Activated T-helper 17 cell treated with anti-CD3 and anti-CD28 coated beads, Interleukin-2, amount 50 U/mL, for 72 hours (primary cell): ENCODE measurements around the gene TTYH2. TPM values are rescaled to one million over a fixed set of nuclear protein-coding genes. Genes with fewer than 3 reads are reported as not detected.

Source experiments
- ATAC-seq: fragments of 150-1000 bp; cut with Tn5 transposase; replicated peaks from 2 replicates; pipeline ENCODE4 v1.10.0; 2021; ENCODE audit warnings: mild to moderate bottlenecking, moderate library complexity
- H3K27ac Mint-ChIP-seq: one replicate; pipeline ENCODE4 v1.8.0; 2022; ENCODE audit warnings: mixed read lengths
- H3K27me3 Mint-ChIP-seq: one replicate; pipeline ENCODE4 v1.8.0; 2022; ENCODE audit warnings: mixed read lengths
- H3K36me3 Mint-ChIP-seq: one replicate; pipeline ENCODE4 v1.8.0; 2022; ENCODE audit warnings: low read depth, mild to moderate bottlenecking, mixed read lengths
- H3K4me1 Mint-ChIP-seq: one replicate; pipeline ENCODE4 v1.8.0; 2022; ENCODE audit warnings: mixed read lengths
- H3K4me3 Mint-ChIP-seq: one replicate; pipeline ENCODE4 v1.8.0; 2022; ENCODE audit warnings: mild to moderate bottlenecking, mixed read lengths
- H3K9me3 Mint-ChIP-seq: one replicate; pipeline ENCODE4 v1.8.0; 2022; ENCODE audit warnings: mixed read lengths
- total RNA-seq, 2 donors: library from RNA; stranded (reverse); gene quantifications; one replicate each; pipeline ENCODE4 v1.2.3, GENCODE V29; 2022

The TTYH2 gene
- total RNA-seq, 2 donors from 2014 or later: 2.6 to 13.9 TPM

- no peak for ATAC-seq
- Mint-ChIP-seq H3K4me3 (no peak overlapping the region), H3K27ac (no peak overlapping the region), H3K4me1 (peaks cover 4% of the 10 kb centered on the region), H3K9me3 (no peaks in the 10 kb centered on the region), H3K27me3 (no peaks in the 10 kb centered on the region), H3K36me3 (peaks cover 56% of the 10 kb centered on the region)
These were observed 17.5 kb downstream of the TTYH2 start for GRCh38 chr17:74230896-74231295.

GRCh38 chr17:74231928-74232907 lies 18.8 kb downstream of the TTYH2 start:
- no peak overlapping the region for H3K27ac Mint-ChIP-seq
- H3K9me3 Mint-ChIP-seq: no peaks in the 10 kb centered on the region
- H3K4me1 Mint-ChIP-seq: peaks cover 4% of the 10 kb centered on the region
- peaks cover 43% of the 10 kb centered on the region for H3K36me3 Mint-ChIP-seq
- no peaks in the 10 kb centered on the region for H3K27me3 Mint-ChIP-seq
- no peak overlapping the region for H3K4me3 Mint-ChIP-seq
- ATAC-seq: no peak

DNA sequence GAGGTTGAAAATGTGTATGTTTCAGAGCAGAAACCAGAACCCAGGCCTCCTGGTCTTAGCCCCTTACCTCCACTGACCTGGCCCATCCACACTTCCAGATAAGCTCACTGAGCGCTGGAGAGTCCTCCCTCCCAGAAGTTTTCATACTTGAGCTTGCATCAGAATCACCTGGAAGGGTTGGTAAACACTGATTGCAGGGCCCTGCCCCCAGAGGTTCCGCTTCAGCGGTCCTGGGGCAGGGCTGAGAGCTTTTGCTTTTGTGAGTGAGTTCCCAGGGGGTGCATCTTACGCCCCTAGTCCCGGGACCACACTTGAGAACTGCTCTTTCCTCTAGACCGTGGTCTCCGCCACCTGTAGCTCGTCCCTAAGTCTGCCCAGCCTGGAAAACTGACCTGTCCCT lies 20.6 kb downstream of the TTYH2 start:
- Mint-ChIP-seq H3K4me1 (peaks cover 4% of the 10 kb centered on the region), H3K27me3 (no peaks in the 10 kb centered on the region), H3K9me3 (no peaks in the 10 kb centered on the region), H3K27ac (no peak overlapping the region), H3K4me3 (no peak overlapping the region), H3K36me3 (peaks cover 29% of the 10 kb centered on the region)
- no peak for ATAC-seq

GRCh38 chr17:74234486-74234885 lies 21.1 kb downstream of the TTYH2 start:
- no peaks in the 10 kb centered on the region for H3K27me3 Mint-ChIP-seq
- no peaks in the 10 kb centered on the region for H3K9me3 Mint-ChIP-seq
- peaks cover 24% of the 10 kb centered on the region for H3K36me3 Mint-ChIP-seq
- H3K4me3 Mint-ChIP-seq: peak overlapping the region; percentile 50
- H3K4me1 Mint-ChIP-seq: peaks cover 4% of the 10 kb centered on the region
- ATAC-seq: no peak
- no peak overlapping the region for H3K27ac Mint-ChIP-seq

DNA sequence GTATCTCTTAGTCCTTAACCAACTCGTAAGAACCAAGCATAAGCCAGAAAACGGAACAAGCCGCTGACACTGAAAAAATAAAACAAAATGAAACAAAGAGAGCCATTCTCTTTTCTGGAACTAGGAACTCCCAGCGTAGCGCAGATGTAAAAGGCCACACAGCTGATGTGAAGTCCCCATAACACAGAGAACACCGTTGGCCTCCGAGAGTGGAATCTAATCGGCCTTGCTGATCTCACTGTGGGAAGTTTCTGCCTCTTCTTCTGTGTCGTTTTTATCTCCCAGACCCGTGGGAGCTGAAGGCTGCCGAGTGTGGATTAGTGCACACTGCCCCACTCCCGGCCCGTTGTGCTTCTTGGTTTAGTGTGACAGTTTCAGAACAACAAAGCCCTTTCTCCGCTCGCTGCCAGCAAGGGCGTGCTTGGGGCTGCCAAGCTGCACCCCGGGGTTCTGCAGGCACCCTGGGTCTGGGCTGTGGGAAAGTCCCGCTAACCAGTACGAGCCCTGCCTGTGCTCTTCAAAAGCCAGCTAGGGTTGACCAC lies 21.7 kb downstream of the TTYH2 start:
- peak; percentile 40 for ATAC-seq
- Mint-ChIP-seq H3K27me3 (no peaks in the 10 kb centered on the region), H3K4me3 (peak overlapping the region; percentile 50), H3K27ac (no peak overlapping the region), H3K4me1 (peaks cover 4% of the 10 kb centered on the region), H3K9me3 (no peaks in the 10 kb centered on the region), H3K36me3 (peaks cover 21% of the 10 kb centered on the region)

GRCh38 chr17:74235911-74236371 lies 22.6 kb downstream of the TTYH2 start:
- no peak overlapping the region for H3K4me3 Mint-ChIP-seq
- H3K27ac Mint-ChIP-seq: no peak overlapping the region
- no peaks in the 10 kb centered on the region for H3K9me3 Mint-ChIP-seq
- peaks cover 14% of the 10 kb centered on the region for H3K36me3 Mint-ChIP-seq
- H3K4me1 Mint-ChIP-seq: peaks cover 4% of the 10 kb centered on the region
- no peak for ATAC-seq
- H3K27me3 Mint-ChIP-seq: no peaks in the 10 kb centered on the region

DNA sequence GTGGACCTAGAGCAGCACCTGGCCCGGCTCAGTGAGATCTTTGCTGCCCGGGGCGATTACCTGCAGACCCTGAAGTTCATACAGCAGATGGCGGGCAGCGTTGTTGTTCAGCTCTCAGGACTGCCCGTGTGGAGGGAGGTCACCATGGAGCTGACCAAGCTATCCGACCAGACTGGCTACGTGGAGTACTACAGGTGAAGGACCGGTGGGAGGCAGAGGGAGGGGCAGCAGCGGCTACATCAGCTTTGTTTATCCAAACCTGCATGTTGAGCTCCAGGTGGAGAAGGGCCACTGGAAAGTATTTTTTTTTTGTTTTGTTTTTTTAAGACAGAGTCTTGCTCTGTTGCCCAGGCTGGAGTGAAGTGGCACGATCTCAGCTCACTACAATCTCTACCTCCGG lies 23.9 kb downstream of the TTYH2 start:
- H3K27ac Mint-ChIP-seq: no peak overlapping the region
- no peak overlapping the region for H3K4me3 Mint-ChIP-seq
- no peaks in the 10 kb centered on the region for H3K9me3 Mint-ChIP-seq
- H3K27me3 Mint-ChIP-seq: no peaks in the 10 kb centered on the region
- H3K4me1 Mint-ChIP-seq: peaks cover 4% of the 10 kb centered on the region
- ATAC-seq: no peak
- peaks cover under 1% of the 10 kb centered on the region for H3K36me3 Mint-ChIP-seq

- no peaks in the 10 kb centered on the region for H3K27me3 Mint-ChIP-seq
- H3K9me3 Mint-ChIP-seq: no peaks in the 10 kb centered on the region
- H3K4me1 Mint-ChIP-seq: no peaks in the 10 kb centered on the region
- no peak overlapping the region for H3K27ac Mint-ChIP-seq
- H3K4me3 Mint-ChIP-seq: no peak overlapping the region
- no peak for ATAC-seq
- no peaks in the 10 kb centered on the region for H3K36me3 Mint-ChIP-seq
These were observed 25.8 kb downstream of the TTYH2 start for GRCh38 chr17:74239172-74239571.

DNA sequence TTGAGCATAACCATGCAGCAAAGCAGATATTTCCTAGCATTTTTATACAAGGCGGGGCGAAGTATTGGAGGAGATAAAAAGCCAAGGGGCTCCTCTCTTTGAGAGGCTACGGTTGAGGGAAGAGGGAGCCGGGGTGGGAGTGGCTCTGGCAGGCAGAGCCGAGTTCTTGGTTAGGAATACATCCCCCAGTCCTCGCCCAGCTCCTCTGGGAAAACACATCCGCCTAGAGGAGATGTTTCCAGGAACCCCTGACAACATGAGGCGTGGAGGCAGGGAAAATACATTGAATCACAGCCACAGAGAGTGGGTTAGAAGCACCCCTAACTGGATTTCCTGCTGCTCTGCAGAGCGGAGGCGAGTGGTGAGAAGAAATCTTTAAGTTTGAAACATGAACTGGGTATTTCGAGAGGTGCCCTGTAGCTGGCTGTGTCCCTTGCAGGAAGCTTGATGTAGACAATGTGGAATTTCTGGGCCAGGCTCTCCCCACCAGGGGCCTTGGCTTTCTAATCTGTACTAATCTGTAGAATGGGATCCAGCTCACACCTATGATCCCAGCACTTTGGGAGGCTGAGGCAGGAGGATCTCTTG lies 27.3 kb downstream of the TTYH2 start:
- H3K36me3 Mint-ChIP-seq: no peaks in the 10 kb centered on the region
- no peak for ATAC-seq
- H3K4me1 Mint-ChIP-seq: no peaks in the 10 kb centered on the region
- H3K27me3 Mint-ChIP-seq: no peaks in the 10 kb centered on the region
- no peak overlapping the region for H3K27ac Mint-ChIP-seq
- H3K4me3 Mint-ChIP-seq: no peak overlapping the region
- no peaks in the 10 kb centered on the region for H3K9me3 Mint-ChIP-seq

DNA sequence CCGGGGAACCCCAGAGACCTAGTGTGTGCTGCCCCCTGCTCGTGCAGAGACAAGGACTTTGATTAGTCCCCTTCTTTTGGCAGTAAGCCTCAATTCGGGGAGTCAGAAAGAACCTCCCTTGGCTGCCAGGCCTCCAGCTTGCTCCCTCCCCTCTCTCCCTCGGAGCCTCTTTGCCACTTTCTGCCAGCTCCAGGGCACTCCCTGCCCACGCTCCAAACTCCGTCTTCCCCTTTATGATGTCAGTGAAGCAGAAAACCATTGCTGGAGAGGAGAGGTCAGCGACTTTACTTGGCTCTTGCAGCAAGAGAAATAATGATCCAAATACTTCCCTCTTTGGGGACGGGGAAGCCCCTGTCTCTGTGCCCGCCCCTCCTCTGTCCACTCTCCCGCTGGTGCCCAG lies 28.1 kb downstream of the TTYH2 start:
- Mint-ChIP-seq H3K4me1 (no peaks in the 10 kb centered on the region), H3K27me3 (no peaks in the 10 kb centered on the region), H3K9me3 (no peaks in the 10 kb centered on the region), H3K36me3 (no peaks in the 10 kb centered on the region), H3K4me3 (no peak overlapping the region), H3K27ac (no peak overlapping the region)
- ATAC-seq: no peak

- H3K4me3 Mint-ChIP-seq: no peak overlapping the region
- no peaks in the 10 kb centered on the region for H3K36me3 Mint-ChIP-seq
- H3K9me3 Mint-ChIP-seq: no peaks in the 10 kb centered on the region
- no peaks in the 10 kb centered on the region for H3K4me1 Mint-ChIP-seq
- no peak for ATAC-seq
- H3K27ac Mint-ChIP-seq: no peak overlapping the region
- H3K27me3 Mint-ChIP-seq: no peaks in the 10 kb centered on the region
These were observed 28.5 kb downstream of the TTYH2 start for GRCh38 chr17:74241847-74242246.

DNA sequence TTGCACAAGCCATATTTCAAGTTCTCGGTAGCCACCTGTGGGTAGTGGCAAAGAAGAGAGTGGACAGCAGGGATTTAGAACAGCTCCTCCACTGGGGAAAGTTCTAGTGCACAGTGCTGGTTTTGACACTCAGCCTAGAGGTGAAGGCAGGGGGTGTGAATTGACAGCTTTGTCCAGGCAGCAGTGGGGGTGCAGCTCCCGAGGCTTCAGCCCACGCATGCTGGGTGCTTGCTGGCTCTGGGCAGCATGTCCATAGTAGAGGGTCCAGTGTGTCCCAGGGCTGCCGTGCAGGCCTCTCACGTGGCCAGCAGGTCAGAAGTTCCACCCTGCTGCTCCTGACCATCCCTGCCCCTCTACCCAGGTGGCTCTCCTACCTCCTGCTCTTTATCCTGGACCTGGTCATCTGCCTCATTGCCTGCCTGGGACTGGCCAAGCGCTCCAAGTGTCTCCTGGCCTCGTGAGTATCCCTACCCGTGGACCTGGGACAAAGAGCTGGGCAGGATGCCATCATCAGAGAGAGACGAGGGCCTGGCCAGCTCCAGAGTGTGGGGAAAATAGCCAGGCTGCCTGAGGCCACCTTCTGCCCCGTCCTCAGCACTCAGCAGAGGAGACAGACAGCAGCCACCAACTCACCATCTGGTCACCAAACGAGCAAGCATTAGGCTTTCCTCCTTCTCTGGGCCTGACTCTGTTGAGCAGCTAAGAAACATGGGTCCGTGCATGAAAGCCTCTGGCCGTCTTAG lies 29.8 kb downstream of the TTYH2 start:
- H3K27me3 Mint-ChIP-seq: no peaks in the 10 kb centered on the region
- H3K4me3 Mint-ChIP-seq: no peak overlapping the region
- no peaks in the 10 kb centered on the region for H3K4me1 Mint-ChIP-seq
- no peaks in the 10 kb centered on the region for H3K36me3 Mint-ChIP-seq
- no peak overlapping the region for H3K27ac Mint-ChIP-seq
- ATAC-seq: no peak
- no peaks in the 10 kb centered on the region for H3K9me3 Mint-ChIP-seq

DNA sequence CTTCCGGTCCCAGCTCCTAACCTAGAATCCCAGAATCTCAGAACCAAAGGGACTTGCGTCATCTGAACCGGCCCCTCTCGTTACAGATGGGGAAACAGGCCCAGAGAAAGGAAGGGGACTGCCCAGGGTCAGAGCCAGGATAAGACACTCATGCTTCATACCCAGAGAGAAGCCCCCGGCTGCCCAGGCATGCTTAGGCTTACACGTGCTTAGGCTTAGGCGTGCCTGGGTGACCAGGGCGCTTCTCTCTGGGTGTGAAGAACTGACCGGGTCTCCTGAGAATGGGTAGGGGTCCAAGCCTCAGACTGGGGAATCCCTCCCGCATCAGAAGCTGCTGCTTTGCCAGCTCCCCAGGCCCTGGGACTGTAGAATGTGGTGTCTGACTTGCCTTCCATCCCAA lies 30.8 kb downstream of the TTYH2 start:
- H3K27me3 Mint-ChIP-seq: no peaks in the 10 kb centered on the region
- no peaks in the 10 kb centered on the region for H3K36me3 Mint-ChIP-seq
- H3K27ac Mint-ChIP-seq: no peak overlapping the region
- H3K4me1 Mint-ChIP-seq: no peaks in the 10 kb centered on the region
- no peak overlapping the region for H3K4me3 Mint-ChIP-seq
- ATAC-seq: no peak
- H3K9me3 Mint-ChIP-seq: no peaks in the 10 kb centered on the region

DNA sequence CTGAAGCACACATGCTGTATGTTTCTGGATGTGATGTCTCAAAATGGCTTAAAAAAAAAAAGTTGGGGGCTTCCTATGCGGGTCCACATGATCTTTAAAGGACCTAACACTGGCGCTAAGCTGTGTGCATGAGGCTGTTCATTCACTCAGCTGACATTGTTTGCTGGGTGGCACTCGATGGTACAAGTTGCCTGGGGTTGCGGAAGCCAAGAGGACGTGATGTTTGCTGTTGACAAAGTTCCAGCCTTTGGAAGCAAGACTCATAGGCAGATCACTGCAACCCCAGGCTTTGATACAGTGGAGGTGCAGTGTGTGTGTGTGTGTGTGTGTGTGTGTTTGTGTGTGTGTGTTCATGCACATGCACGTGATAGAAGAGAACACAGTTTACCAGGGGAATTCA lies 31.2 kb downstream of the TTYH2 start:
- Mint-ChIP-seq H3K27ac (no peak overlapping the region), H3K27me3 (no peaks in the 10 kb centered on the region), H3K36me3 (no peaks in the 10 kb centered on the region), H3K9me3 (no peaks in the 10 kb centered on the region), H3K4me1 (no peaks in the 10 kb centered on the region), H3K4me3 (no peak overlapping the region)
- ATAC-seq: no peak
